Endothelial cell (in vitro differentiated cells): Measurements from ENCODE around the gene GTF2F2. TPM values are rescaled to one million over a fixed set of nuclear protein-coding genes. Genes with fewer than 3 reads are reported as not detected.

Source experiments
- DNase-seq: peaks from one replicate; pipeline ENCODE4 v3.0.0; 2021; ENCODE audit warnings: low spot score
- H3K27ac Mint-ChIP-seq: one replicate; pipeline ENCODE4 v1.8.0; 2021; ENCODE audit warnings: mixed read lengths, inconsistent platforms; ENCODE audit not compliant: unreplicated experiment
- H3K27me3 Mint-ChIP-seq: one replicate; pipeline ENCODE4 v1.8.0; 2021; ENCODE audit warnings: mild to moderate bottlenecking, moderate library complexity, mixed read lengths, inconsistent platforms; ENCODE audit not compliant: unreplicated experiment
- H3K36me3 Mint-ChIP-seq: one replicate; pipeline ENCODE4 v1.8.0; 2021; ENCODE audit warnings: mild to moderate bottlenecking, low read depth, mixed read lengths, inconsistent platforms; ENCODE audit not compliant: unreplicated experiment
- H3K4me1 Mint-ChIP-seq: one replicate; pipeline ENCODE4 v1.8.0; 2021; ENCODE audit warnings: mild to moderate bottlenecking, mixed read lengths, inconsistent platforms; ENCODE audit not compliant: unreplicated experiment
- H3K4me3 Mint-ChIP-seq: one replicate; pipeline ENCODE4 v1.8.0; 2021; ENCODE audit warnings: mild to moderate bottlenecking, mixed read lengths, inconsistent platforms; ENCODE audit not compliant: unreplicated experiment
- H3K9me3 Mint-ChIP-seq: one replicate; pipeline ENCODE4 v1.8.0; 2021; ENCODE audit warnings: mixed read lengths, inconsistent platforms; ENCODE audit not compliant: unreplicated experiment
- CTCF ChIP-seq: fragments of 200-600 bp; sonication (generic); IDR thresholded peaks from one replicate; pipeline ENCODE4 v1.5.0; 2021; ENCODE audit warnings: antibody characterized with exemption; ENCODE audit not compliant: unreplicated experiment
- total RNA-seq: library from RNA; stranded (reverse); fragmentation: NEBNext Ultra II Directional; extraction: Animal tissue kit (Norgen Biotek cat#: 25700); gene quantifications from one replicate; pipeline ENCODE4 v1.2.1, GENCODE V29; 2021; ENCODE audit not compliant: unreplicated experiment

The GTF2F2 gene
- total RNA-seq, 1 donor from 2014 or later = 13.6 TPM

- Mint-ChIP-seq H3K4me1 (no peaks in the 10 kb centered on the region), H3K4me3 (no peak overlapping the region), H3K27ac (no peak overlapping the region), H3K27me3 (no peaks in the 10 kb centered on the region), H3K36me3 (peaks cover 7% of the 10 kb centered on the region), H3K9me3 (no peaks in the 10 kb centered on the region)
- no peak for TF ChIP-seq CTCF
- DNase-seq = no peak
Measured at GRCh38 chr13:45142440-45143345, 22.4 kb downstream of the GTF2F2 start.

GRCh38 chr13:45143346-45143751 is 23.0 kb downstream of the GTF2F2 start:
- H3K36me3 Mint-ChIP-seq = peaks cover 7% of the 10 kb centered on the region
- no peaks in the 10 kb centered on the region for H3K4me1 Mint-ChIP-seq
- no peak for TF ChIP-seq CTCF
- DNase-seq = no peak
- no peak overlapping the region for H3K4me3 Mint-ChIP-seq
- H3K27ac Mint-ChIP-seq = no peak overlapping the region
- no peaks in the 10 kb centered on the region for H3K9me3 Mint-ChIP-seq
- no peaks in the 10 kb centered on the region for H3K27me3 Mint-ChIP-seq

- Mint-ChIP-seq H3K36me3 (no peaks in the 10 kb centered on the region), H3K4me1 (no peaks in the 10 kb centered on the region), H3K27ac (no peak overlapping the region), H3K9me3 (no peaks in the 10 kb centered on the region), H3K27me3 (no peaks in the 10 kb centered on the region), H3K4me3 (no peak overlapping the region)
- TF ChIP-seq CTCF = no peak
- no peak for DNase-seq
Measured at GRCh38 chr13:45149964-45150363, 29.7 kb downstream of the GTF2F2 start.

- Mint-ChIP-seq H3K27ac (no peak overlapping the region), H3K9me3 (no peaks in the 10 kb centered on the region), H3K36me3 (peaks cover 11% of the 10 kb centered on the region), H3K4me3 (no peak overlapping the region), H3K4me1 (no peaks in the 10 kb centered on the region), H3K27me3 (no peaks in the 10 kb centered on the region)
- DNase-seq = no peak
- TF ChIP-seq CTCF = no peak
Measured at GRCh38 chr13:45156565-45157361, 36.5 kb downstream of the GTF2F2 start.

- Mint-ChIP-seq H3K27me3 (no peaks in the 10 kb centered on the region), H3K9me3 (no peaks in the 10 kb centered on the region), H3K36me3 (peaks cover 8% of the 10 kb centered on the region), H3K4me3 (no peak overlapping the region), H3K27ac (no peak overlapping the region), H3K4me1 (no peaks in the 10 kb centered on the region)
- TF ChIP-seq CTCF = no peak
- no peak for DNase-seq
Measured at GRCh38 chr13:45162194-45162593, 41.9 kb downstream of the GTF2F2 start.
